ENCODE data around the gene BTBD7. TPM values are rescaled to one million over a fixed set of nuclear protein-coding genes. Genes with fewer than 3 reads are reported as not detected.

Gene BTBD7
- total and polyA plus RNA-seq, 2 donors (not counting 3 experiments of a cell fraction or from before 2014, with no cell fraction given): 20.9 to 50.2 TPM

DNA sequence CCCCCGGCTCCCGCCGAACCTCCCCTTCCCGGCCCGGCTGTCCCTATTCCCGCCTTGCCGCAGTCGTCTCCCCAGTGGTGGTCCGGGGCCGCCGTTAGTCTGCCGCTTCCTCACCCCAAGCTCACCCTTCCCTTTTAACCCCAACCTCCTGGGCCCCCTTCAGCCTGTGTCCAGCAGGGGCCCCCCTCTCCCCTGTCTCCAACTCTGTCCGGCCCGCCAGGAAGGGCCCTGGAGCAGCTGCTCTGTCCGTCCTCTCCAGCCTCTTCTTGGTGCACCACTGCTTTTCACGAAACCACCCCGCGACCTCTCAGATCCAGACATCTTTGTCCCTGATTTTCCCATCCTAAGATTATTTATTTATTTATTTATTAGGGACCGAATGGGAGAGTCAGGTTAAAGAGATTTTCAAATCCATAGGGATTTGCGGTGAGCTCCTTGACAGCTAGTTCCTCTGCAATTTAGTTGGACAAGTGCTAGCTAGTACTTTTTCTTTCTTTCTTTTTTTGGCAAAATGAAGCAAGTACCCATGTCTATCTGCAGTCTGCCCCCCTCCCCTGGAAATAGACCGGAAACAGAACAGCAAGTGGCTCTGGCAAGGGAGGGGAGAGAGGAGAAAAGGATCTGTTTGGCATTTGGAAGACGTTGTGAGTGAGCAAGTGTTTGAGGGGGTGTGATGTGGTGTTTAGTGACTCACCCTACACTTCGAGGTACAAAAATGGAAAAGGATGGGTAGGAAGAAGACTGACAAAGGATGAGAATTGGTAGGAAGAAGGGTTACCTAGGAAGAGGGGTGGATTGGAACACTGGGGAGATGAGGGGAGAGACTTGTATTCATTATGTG lies 125.1 kb downstream of the BTBD7 start:
- Histone ChIP-seq H3K9me3 (replicated peaks; ENCODE audit: control insufficient read depth, insufficient read depth, low read length) (no peaks in the 10 kb centered on the region), H3K79me2 (ENCODE audit: control insufficient read depth, insufficient read depth, low read length) (peaks cover 38% of the 10 kb centered on the region), H3K27me3 (ENCODE audit: control insufficient read depth in 2 of 2, insufficient read depth in 2 of 2, low read length in 2 of 2) (no peaks in the 10 kb centered on the region), H3K9ac (replicated peaks; ENCODE audit: extremely low read depth, insufficient read depth, low read length) (peak overlapping the region; percentile 85), H3K4me2 (ENCODE audit: insufficient read depth, low read length) (peak overlapping the region; percentile 82), H4K20me1 (replicated peaks; ENCODE audit: control insufficient read depth, extremely low read depth, insufficient read depth, low read length) (no peaks in the 10 kb centered on the region), H2AFZ (ENCODE audit: low read depth, low read length) (peak overlapping the region; percentile 83), H3K27ac (ENCODE audit: insufficient read depth, low read depth, low read length) (peak overlapping the region; percentile 79), H3K4me1 (ENCODE audit: control insufficient read depth, extremely low read depth, insufficient read depth, low read length) (peaks cover 12% of the 10 kb centered on the region), H3K4me3 (replicated peaks in 1 of 3; ENCODE audit: insufficient read depth in 1 of 3, low read depth in 1 of 3, low read length in 3 of 3) (peak overlapping the region; percentile 77 to 88 (median 77)), H3K36me3 (ENCODE audit: control insufficient read depth in 2 of 2, extremely low read depth in 1 of 2, insufficient read depth in 2 of 2, low read length in 2 of 2) (no peaks in the 10 kb centered on the region), H3K9me1 (replicated peaks; ENCODE audit: control insufficient read depth, extremely low read depth, insufficient read depth, low read length) (no peaks in the 10 kb centered on the region)
- intact Hi-C loops (cut with micrococcal nuclease) (loop anchor here (1.0 kb wide), 5 partner anchors 22 to 819 kb away; partner anchors contain the start of genes BTBD7, LYSET and OTUB2), dilution Hi-C loops (cut with MboI; ENCODE audit: extremely low pct_ligation_motif_present, low sequenced_read_pairs) (no loop called here)
- BruUV-seq (replicated peaks): TSS peak; percentile 58
- peak; percentile 43 for FAIRE-seq
- DNase-seq (ENCODE audit: low read depth, low spot score): peak; percentile 68
- TF ChIP-seq FOS (IDR thresholded peaks at IDR 0.05; ENCODE audit: borderline replicate concordance, insufficient read depth, low read length) (no peak), POLR2A (IDR thresholded peaks at IDR 0.05; ENCODE audit: low read depth, low read length) (no peak), GATA2 (IDR thresholded peaks at IDR 0.05; ENCODE audit: insufficient read depth, insufficient read length, low read depth, low read length) (no peak), EZH2 (IDR thresholded peaks at IDR 0.05; ENCODE audit: borderline replicate concordance, low read depth, low read length, severe bottlenecking) (no peak), MYC (IDR thresholded peaks at IDR 0.05; ENCODE audit: low read depth, low read length) (no peak), POLR2AphosphoS5 (IDR thresholded peaks at IDR 0.05; ENCODE audit: insufficient read depth, low read depth, low read length) (no peak), JUN (IDR thresholded peaks at IDR 0.05; ENCODE audit: borderline replicate concordance, insufficient read depth, insufficient read length, low read depth) (no peak)
- TF ChIP-seq, protein P1, sequence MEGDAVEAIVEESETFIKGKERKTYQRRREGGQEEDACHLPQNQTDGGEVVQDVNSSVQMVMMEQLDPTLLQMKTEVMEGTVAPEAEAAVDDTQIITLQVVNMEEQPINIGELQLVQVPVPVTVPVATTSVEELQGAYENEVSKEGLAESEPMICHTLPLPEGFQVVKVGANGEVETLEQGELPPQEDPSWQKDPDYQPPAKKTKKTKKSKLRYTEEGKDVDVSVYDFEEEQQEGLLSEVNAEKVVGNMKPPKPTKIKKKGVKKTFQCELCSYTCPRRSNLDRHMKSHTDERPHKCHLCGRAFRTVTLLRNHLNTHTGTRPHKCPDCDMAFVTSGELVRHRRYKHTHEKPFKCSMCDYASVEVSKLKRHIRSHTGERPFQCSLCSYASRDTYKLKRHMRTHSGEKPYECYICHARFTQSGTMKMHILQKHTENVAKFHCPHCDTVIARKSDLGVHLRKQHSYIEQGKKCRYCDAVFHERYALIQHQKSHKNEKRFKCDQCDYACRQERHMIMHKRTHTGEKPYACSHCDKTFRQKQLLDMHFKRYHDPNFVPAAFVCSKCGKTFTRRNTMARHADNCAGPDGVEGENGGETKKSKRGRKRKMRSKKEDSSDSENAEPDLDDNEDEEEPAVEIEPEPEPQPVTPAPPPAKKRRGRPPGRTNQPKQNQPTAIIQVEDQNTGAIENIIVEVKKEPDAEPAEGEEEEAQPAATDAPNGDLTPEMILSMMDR (IDR thresholded peaks at IDR 0.05; ENCODE audit: extremely low read depth in 1 of 2, insufficient read depth in 1 of 2, low read depth in 1 of 2, low read length in 2 of 2): peak; percentile 41 to 65
- TF ChIP-seq, protein P2, sequence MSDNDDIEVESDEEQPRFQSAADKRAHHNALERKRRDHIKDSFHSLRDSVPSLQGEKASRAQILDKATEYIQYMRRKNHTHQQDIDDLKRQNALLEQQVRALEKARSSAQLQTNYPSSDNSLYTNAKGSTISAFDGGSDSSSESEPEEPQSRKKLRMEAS (IDR thresholded peaks at IDR 0.05; ENCODE audit: insufficient read depth, insufficient read length): no peak
- CTCF ChIA-PET: interaction anchor here (0.6 to 2.6 kb wide), 27 partner anchors 10 to 793 kb away, joined by 3 to 33 read pairs (median 5); partner anchors contain the start of genes ITPK1, LYSET and MOAP1
- POLR2A ChIA-PET: interaction anchor here (1.0 to 1.6 kb wide), 4 partner anchors 11 to 124 kb away, joined by 3 to 8 read pairs (median 6); partner anchors contain the start of genes LYSET and MOAP1

Data from endothelial cell of umbilical vein (primary cell).